Thyroid gland (tissue), 4 donors: ENCODE results near the gene NDUFA12.

ENCODE experiments used
- CTCF ChIP-seq, 6 experiments: fragments of 200-600 bp in 3 of 6; fragments of 450-650 bp in 3 of 6; sonication (generic) in 3 of 6; IDR thresholded peaks; one replicate each; pipeline ENCODE4 v1.5.1; 2016 to 2019; ENCODE audit warnings: antibody characterized with exemption in 6 of 6, mild to moderate bottlenecking in 2 of 6, inconsistent platforms in 1 of 6, moderate library complexity in 1 of 6
- POLR2A ChIP-seq, 2 donors: fragments of 450-650 bp; IDR thresholded peaks; one replicate each; pipeline ENCODE4 v1.6.1; 2017; ENCODE audit warnings: antibody characterized with exemption in 2 of 2, mild to moderate bottlenecking in 2 of 2, moderate library complexity in 1 of 2

- TF ChIP-seq CTCF (IDR thresholded peaks at IDR 0.05) (no peak), POLR2A (IDR thresholded peaks at IDR 0.05) (no peak)
Measured at GRCh38 chr12:94922561-94922960, 80.9 kb downstream of the NDUFA12 start.
